HG03175 (cell line): Measurements from ENCODE around the gene PAOX.
A peak's percentile ranks its signal among the peaks of the same experiment; 100 is the strongest.
"Not testable (repeated sequence)": the region's sequence is repeated elsewhere in the genome, so short reads cannot be mapped to it uniquely, and the experiment has no call there.

Experiments
- ATAC-seq: cut with Tn5 transposase; IDR thresholded peaks from one replicate; pipeline ENCODE4 v1.9.1; 2021; ENCODE audit warnings: mild to moderate bottlenecking, moderate library complexity; ENCODE audit not compliant: unreplicated experiment

Gene PAOX

DNA sequence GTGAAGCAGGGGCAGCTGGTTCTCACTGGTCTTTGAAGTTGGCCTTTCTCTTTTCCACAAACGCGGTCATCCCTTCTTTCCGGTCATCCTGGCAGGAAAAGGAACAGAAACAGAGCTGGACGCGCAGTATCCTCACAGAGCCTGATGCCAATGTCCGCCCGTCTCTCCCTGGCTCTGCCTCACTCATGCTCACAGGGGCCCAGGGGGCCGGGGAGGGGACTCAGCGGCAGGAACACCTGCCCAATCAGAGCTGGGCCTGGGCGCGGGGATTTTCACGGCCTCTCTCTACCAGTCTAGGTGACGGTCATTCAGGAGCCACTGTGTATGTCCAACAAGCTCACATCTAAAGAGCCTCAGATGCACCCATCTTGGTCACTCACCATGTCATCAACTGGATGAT is 16.2 kb upstream of the PAOX start:
- ATAC-seq = no peak

DNA sequence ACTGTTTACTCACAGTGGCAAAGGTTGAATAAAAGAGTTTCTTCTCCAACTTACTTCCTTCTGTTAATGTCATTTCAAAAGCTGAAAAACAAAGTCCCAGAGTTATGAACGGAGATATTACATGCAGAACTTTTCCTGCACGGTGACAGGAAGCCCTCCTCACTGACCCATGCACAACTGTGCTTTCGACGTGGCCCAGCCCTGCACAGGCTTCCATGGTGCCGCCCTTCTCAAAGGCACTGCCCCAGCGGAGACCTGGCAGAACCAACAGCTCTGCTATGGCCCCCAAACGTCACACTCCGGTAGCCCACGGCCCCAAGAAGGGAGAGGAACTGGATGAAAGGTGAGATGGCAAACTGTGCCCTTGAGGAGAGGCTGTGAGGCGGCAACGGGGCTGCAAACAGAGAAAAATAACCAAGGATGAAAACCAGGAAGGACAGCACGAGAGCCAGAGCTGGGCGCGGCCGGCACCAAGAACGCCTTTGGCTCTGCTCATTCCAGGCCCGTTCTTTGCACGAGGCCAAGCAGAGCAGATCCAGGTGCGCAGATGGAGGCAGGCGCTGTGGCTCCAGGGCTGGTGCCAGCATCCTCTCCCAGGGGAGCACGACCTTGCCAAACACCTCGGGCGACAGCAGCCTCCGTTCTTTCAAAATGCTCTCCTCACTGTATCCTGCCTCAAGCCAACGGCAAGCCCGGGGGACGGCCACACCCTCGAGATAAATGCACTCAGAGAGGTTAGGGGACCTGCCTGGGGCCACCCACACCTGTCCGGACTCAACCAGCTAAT is 14.2 kb upstream of the PAOX start:
- no peak for ATAC-seq

DNA sequence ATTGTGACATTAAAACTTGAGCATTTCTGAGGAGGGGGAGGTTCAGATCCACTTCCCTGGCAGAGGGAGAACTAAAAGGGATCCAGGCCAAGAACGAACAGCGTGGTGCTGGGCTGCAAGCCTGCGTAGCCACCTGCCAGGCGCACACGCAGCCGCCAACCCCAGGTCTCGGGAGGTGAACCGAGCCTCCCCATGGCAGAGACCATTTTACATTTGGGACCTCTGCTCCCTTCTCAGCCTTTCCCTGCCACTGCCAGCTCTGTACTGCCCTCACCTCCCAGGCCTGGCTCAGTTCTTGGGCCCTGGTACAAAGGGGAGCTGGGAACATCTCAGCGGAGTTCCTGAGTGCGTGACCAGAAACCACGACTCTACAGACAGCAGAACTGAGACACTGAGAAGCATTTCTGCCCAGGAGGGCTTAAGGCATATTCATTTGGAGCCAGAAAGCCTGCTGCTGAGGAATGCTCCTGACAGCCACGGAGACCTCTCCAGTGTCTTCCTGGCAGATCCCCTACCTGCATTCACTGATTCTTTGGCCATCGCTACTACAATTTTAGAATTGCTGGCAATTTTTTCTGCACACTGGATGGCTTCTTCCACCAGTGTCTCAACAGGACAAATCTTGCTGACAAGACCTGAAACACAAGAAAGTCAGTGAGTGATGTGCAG is 13.5 kb upstream of the PAOX start:
- ATAC-seq = no peak

DNA sequence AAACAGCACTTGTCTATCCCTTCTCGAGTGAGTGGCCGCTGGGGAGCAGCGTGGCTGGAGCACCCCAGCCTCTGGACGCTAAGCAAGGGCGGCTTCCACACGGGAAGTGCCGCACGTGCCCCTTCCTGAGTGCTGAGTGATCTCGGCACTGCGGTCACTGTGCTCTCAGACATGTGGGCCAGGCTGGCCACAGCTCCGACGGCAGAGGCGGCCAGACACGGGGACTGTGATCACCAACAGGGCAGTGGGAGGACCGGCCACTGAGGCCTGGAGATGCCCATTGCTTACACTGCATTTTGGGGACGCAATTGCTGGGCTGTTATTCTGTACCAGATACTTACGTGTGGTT is 13.0 kb upstream of the PAOX start:
- no peak for ATAC-seq

DNA sequence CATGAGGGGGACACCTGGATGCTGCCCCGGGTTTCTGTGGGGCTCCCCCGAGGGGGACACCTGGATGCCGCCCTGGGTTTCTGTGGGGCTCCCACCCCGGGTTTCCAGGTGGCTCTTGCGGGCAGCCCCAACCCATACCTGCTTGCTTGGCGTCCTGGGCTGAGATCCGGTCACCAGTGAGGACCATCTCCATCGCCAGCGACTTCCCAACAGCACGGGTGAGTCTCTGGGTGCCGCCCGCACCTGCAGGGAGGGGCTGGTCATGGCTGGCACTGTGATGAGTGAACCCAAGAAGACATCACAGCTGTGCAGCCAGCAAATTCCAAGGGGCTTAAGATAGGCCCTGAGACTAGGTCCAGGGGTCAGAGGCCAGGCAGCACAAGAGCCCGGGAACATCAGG is 12.3 kb upstream of the PAOX start:
- ATAC-seq = no peak

DNA sequence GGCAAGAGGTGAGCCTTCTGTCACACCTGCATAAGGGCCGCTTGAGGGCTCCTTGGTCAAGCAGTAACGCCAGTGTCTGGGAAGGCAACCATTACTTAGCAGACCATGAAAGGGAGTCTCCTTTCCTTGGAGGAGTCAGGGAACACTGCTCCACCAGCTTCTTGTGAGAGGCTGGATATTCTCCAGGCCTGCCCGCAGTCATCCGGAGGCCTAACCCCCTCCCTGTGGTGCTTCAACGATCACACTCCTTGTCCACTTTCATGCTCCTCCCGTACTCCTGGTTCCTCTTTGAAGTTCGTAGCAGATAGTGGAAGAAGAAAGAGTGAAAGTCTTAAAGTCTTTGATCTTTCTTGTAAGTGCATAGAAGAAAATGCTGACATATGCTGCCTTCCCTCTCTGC is 11.6 kb upstream of the PAOX start:
- ATAC-seq = not testable (repeated sequence)

DNA sequence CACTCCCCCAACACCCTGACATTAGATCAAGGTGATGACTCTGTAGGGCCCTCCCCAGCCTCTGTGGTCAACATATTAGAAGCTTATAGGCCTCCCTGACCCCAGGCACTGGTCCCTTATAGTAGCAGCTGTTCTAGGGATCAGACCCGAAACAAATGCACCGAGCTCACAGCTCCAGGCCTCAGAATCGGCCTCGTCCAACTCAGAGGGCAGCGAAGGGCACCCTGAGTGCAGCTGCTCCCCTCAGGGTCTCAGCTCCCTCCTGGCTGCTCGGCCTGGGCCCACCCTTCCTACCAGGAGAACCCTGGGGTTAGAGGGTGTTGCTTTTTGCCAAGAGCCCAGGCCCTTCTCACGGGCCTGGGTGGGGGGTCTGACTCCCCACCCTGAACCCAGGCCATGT is 10.9 kb upstream of the PAOX start:
- no peak for ATAC-seq

DNA sequence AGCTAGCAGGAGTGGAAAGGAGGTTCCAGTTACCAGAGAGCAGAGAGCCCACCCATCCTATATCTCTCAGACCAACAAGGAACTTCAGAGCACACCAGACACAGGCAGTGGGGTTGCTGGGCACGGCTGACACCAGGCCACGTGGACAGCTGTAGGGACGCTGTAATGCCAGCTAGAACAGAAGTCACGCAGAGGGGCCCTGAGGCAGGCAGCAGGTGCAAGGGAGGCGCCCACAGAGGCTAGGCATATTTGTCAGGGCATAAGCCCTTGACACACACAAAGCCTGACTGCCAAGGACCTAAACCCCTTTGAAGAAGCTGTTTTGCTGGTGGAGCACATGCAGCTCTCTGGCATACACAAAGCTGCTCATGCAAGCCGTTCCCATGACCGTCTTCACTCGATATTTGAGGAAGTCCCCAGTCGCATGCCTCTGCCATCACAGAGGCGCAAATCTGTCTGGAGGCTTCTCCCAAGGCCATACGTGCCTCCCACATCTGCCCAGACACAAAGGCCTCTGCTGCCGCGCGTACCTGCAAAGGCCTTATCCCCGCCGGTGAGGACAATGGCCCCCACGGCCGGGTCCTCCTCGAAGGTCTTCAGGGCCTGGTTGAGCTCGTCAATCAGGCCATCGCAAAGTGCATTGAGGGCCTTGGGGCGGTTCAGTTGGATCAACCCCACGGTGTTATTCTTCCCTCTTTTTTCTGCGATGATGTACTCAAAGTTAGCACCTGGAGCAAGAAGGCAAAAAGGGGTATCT is 8.9 kb upstream of the PAOX start:
- ATAC-seq = no peak

DNA sequence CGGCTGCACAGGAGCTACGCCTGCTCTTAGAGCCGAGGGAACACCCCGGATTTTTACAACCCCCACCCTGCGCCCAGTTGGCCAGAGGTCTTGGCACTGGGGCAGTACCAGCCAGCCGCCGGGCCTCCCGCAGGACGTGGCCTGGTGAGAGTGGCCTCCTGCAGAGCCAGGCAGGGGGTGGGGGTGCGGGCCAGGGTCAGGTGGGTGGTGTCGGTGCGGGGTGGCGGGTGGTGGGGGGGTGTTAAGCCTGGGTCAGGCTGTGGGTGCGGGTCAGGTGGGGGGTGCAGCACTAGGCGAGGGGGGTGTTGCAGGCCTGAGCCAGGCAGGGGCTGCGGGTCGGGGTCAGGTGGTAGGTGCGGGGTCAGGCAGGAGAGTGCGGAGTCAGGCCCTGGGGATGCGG is 6.6 kb upstream of the PAOX start:
- no peak for ATAC-seq

DNA sequence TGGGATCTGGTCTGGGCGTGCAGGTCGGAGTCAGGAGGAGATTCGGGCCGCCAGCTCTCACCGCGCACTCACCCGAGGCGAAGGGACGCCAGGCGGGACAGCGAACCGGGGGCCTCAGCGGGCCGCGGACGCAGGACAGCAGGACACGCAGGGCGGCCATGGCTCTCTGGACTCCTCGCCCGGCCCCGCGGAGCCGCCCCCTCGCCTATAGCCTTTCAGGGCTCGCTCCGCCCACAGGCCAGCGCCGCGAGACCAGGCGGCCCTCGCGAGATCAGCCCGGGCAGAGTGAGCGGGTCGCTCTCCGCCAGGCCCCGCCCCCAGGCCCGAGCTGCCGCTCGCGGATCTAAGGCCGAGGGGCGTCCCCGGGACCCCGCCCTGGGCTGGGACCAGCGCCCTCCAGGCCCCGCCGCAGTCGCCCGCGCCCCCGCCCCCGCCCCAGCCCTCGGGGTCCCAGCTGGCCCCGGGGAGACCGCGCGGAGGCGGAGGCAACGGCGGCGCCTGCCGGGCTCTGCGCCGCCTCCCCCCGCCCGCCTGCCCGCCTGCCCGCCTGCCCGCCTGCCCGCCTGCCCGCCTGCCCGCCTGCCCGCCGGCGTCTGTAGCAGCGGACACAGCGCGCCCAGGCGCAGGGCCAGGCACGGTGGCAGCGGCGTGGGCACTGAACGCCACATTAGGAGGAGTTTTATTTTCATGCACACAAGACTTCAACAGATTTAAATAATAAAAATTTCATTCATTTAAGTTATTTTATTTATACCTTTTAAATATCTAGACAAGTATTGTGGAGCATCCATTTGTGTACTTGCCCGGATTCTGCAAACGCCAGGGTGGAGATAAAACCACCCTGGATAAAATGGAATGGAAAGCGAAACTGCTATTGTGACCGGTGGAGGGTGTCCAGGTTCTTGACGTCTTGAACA is 5.6 kb upstream of the PAOX start, which contains the start of gene ECHS1:
ECHS1 (minus strand) TSS at position 181 of the 917 bp plus-strand sequence; CDS start at position 160, 21 bp downstream.
- peak; percentile 96 for ATAC-seq

DNA sequence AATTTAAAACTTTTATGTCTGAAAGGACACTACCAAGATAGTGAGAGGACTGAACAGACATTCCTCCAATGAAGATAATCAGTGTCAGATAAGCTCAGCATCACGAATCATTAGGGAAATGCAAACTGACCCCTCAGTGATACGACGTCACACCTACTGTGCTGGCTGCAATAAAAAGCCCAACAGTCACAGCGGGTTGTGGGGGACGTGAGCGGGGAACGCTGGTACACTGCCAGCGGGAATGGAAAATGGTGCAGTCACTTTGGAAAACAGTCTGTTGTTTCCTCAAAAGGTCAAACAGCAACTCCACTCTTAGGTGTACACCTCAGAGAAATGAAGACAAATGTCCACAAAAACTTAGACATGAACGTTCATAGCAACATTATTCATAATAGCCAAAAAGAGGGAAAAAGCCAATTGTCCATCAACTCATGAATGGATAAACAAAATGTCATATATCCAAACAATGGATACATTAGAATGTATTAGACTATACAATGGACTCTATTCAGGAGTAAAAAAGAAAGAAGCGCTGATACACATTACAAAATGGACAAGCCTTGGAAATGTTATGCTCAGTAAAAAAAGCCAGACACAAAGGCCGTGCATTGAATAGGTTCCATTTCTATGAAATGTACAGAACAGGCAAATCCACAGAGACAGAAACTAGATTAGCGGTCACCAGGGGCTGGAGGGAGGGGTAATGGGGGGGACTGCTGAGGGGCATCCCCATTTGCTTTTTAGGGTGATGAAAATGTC is 3.5 kb upstream of the PAOX start:
- ATAC-seq = no peak

DNA sequence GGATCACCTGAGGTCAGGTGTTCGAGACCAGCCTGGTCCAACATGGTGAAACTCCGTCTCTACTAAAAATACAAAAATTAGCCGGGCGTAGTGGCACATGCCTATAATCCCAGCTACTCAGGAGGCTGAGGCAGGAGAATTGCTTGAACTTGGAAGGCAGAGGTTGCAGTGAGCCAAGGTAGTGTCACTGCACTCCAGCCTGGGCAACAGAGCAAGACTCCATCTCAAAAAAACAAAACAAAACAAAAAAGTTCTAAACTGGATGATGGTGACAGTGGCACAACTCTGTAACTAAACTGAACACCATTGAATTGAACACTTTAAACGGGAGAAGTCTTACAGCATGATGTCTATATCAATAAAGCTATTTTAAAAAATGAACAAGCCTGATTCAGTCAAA is 2.9 kb upstream of the PAOX start:
- ATAC-seq = not testable (repeated sequence)

DNA sequence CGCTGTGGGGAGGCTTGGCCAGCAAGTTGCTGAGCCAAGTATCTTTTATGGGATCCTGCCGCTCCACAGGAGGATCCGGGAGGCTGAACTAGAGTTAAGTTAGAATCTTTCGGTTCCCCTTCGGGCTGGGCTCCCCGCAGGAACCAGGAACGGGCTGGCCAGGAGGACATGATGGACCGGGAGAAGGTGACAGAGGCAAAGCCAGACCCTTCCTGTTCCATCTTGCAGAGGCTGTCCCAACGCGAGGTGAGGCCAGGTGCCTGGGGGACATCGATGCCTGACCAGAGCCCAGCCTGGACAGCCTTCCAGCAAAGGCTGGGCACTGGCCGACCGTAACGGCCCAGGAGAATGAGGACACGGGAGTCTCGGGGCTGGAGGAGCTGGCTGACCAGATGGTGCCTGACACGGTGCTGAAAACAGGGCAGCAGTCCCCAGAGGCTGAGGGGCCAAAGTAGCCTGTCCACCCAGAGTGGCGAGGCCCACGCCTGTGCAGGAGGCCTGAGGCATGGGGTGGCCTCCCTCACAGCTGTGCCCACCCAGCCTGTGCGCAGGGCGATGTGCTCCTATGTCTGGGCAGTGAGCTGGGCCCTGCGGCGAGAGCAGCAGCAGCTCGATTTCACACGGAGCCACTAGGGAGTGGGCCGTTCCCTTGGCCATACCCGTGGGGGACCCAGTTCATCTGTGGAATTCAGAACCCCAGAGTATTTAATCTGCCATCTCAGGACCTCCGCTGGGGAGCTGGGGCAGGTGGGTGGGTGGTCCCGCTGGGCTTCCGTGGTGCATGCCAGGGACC is 1.8 kb upstream of the PAOX start:
- no peak for ATAC-seq

DNA sequence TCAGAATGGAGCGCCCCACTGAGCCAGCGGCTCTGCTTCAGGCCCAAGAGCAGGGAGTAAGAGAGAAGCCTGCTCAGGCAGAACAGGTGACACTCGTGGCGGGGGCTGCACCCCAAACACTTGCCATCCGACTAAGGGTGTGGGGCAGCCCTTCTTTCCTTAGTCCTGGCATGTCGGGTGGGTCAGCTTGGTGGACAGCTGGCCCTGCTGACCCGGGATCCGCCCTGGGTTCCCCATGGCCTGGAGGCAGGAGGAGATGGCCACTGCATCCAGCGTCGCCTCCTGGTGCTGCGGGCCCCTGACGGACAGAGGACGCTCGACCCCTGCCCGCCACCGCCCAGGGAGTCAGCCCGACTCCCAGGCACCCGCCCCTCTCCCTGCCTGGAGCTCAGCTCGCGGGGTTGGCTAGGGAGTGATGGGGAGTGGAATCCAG is 1.2 kb upstream of the PAOX start:
- no peak for ATAC-seq

DNA sequence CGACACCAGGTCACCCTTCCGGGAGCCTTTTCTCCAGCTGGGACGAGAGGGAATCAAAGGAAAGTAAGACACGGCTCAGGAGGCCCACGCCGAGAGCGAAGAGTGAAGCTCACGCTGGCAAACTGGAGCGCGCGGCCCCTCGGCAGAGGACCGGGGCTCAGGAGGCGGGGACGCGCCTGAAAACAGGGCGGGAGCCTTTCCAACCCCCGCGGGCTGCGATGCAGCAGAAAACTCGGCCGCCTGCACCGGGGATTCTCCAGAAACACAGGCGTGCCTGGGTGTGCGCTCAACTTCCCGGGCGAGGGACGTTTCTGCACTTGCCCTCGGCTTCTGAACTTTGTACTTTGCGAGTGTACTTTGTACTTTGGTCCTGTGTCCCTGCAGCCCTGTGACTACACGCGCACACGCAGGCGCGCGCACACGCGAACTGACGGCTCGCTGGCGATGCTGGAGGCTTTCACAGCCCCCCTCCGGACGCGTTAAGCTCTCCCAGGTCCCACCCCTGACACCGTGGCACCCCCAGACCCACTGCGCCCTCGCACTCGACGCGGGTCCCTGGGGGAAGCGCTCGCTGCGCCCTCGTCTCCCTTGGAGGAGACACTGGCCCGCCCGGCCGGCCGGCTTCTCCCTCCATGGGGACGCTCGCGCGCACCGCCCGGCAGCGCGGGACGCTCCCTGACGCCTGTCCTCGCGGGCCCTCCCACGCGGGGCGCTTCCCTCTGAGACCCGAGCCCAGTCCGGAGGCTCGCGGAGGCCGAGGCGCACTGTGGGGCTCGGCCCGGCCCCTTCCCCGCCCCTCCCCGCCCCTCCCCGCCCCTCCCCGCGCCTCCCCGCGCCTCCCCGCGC is 588 bp upstream of the PAOX start:
- ATAC-seq = peak; percentile 45

DNA sequence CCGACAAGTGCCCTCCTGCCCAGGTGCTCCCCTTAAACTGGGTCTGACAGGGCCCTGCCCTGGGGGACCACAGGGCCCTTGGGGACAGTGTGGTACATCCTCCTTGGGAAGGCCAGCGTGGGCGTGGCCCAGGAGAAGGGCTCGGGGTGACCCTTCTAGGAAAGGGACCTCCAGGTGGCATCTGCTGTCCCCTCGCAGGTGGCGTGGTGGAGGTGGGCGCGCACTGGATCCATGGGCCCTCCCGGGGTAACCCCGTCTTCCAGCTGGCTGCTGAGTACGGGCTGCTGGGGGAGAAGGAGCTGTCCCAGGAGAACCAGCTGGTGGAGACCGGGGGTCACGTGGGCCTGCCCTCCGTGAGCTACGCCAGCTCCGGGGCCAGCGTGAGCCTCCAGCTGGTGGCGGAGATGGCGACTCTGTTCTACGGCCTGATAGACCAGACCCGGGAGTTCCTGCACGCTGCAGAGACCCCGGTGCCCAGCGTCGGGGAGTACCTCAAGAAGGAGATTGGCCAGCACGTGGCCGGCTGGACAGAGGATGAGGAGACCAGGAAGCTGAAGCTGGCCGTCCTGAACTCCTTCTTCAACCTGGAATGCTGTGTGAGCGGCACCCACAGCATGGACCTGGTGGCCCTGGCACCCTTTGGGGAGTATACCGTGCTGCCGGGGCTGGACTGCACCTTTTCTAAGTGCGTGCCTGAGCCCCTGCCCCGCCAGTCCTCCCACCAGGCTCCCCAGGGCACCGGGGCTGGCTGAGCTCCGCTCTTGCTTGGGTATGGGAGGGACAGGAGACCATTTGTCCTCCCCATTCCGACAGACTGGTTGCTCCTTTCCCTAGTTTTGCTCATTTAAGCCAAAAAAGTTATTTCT is 972 bp downstream of the PAOX start:
- peak; percentile 10 for ATAC-seq

DNA sequence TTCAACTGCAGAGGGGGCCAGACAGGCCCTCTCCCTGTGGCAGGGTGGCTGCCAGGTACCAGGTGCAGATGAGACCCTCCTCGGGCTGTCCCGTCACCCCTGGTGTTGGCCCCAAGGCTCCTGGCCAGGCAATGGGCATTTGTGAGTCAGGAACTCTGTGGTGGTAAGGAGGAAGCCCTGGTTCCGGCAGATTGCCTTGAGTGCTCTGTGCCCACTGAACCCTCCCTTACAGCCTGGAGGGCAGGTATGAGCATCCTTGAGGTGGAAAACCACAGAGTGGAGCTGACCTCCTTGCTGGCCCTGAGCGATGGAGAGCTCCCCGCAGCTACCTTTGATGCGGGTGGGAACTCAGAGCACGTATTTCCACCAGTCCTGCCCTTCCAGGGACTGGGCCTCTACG is 2.0 kb downstream of the PAOX start:
- ATAC-seq = no peak
